ENCODE data around the gene TMED8. TPM values are rescaled to one million over a fixed set of nuclear protein-coding genes. Genes with fewer than 3 reads are reported as not detected.
A peak's percentile ranks its signal among the peaks of the same experiment; 100 is the strongest.

Gene TMED8
- total RNA-seq, 1 experiment from 2014 or later: 14.2 TPM

DNA sequence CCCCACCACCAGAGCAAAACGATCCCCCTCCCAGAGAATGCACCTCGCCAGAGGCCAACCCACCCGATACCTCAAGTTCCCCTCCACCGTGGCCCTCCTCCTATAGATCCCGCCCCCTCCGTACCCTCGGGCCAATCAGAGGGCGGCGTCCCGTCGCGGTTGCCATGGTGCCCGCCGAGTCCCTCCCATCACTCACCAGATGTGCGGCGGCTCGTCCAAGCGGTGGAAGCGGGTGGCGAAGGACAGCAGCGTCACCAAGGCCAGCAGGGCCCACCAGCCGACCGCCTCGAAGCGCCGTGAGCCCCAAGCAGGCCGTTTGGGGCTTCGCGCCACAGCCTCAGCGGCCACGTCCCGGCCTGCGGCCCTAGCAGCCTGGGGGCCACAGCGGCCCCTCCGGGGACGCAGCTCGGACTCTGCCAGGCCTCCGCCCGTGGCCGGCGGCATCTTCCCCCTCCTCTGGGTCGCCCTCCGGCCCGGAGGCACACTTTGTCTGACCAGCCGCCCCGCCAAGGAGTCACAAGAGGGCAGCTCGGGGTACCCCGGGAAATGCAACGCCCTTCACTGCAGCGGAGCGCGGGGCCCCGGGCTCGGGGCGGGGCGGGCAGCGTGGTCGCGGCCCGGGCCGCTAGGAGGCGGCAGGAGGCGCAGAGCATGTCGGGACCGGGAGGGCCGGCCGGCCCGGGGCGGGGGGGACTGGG is 56.5 kb downstream of the TMED8 start, which contains the start of gene POMT2 (continued):
- TF ChIP-seq, protein P1, sequence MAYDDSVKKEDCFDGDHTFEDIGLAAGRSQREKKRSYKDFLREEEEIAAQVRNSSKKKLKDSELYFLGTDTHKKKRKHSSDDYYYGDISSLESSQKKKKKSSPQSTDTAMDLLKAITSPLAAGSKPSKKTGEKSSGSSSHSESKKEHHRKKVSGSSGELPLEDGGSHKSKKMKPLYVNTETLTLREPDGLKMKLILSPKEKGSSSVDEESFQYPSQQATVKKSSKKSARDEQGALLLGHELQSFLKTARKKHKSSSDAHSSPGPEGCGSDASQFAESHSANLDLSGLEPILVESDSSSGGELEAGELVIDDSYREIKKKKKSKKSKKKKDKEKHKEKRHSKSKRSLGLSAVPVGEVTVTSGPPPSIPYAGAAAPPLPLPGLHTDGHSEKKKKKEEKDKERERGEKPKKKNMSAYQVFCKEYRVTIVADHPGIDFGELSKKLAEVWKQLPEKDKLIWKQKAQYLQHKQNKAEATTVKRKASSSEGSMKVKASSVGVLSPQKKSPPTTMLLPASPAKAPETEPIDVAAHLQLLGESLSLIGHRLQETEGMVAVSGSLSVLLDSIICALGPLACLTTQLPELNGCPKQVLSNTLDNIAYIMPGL (CRISPR knock-in tag; IDR thresholded peaks at IDR 0.05): peak; percentile 17; the same call in 1 of the 2 replicates
- TF ChIP-seq, protein P2, sequence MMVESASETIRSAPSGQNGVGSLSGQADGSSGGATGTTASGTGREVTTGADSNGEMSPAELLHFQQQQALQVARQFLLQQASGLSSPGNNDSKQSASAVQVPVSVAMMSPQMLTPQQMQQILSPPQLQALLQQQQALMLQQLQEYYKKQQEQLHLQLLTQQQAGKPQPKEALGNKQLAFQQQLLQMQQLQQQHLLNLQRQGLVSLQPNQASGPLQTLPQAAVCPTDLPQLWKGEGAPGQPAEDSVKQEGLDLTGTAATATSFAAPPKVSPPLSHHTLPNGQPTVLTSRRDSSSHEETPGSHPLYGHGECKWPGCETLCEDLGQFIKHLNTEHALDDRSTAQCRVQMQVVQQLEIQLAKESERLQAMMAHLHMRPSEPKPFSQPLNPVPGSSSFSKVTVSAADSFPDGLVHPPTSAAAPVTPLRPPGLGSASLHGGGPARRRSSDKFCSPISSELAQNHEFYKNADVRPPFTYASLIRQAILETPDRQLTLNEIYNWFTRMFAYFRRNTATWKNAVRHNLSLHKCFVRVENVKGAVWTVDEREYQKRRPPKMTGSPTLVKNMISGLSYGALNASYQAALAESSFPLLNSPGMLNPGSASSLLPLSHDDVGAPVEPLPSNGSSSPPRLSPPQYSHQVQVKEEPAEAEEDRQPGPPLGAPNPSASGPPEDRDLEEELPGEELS (CRISPR knock-in tag; IDR thresholded peaks at IDR 0.05): peak; percentile 64; the same call in 1 of the 2 replicates
- TF ChIP-seq, protein P3, sequence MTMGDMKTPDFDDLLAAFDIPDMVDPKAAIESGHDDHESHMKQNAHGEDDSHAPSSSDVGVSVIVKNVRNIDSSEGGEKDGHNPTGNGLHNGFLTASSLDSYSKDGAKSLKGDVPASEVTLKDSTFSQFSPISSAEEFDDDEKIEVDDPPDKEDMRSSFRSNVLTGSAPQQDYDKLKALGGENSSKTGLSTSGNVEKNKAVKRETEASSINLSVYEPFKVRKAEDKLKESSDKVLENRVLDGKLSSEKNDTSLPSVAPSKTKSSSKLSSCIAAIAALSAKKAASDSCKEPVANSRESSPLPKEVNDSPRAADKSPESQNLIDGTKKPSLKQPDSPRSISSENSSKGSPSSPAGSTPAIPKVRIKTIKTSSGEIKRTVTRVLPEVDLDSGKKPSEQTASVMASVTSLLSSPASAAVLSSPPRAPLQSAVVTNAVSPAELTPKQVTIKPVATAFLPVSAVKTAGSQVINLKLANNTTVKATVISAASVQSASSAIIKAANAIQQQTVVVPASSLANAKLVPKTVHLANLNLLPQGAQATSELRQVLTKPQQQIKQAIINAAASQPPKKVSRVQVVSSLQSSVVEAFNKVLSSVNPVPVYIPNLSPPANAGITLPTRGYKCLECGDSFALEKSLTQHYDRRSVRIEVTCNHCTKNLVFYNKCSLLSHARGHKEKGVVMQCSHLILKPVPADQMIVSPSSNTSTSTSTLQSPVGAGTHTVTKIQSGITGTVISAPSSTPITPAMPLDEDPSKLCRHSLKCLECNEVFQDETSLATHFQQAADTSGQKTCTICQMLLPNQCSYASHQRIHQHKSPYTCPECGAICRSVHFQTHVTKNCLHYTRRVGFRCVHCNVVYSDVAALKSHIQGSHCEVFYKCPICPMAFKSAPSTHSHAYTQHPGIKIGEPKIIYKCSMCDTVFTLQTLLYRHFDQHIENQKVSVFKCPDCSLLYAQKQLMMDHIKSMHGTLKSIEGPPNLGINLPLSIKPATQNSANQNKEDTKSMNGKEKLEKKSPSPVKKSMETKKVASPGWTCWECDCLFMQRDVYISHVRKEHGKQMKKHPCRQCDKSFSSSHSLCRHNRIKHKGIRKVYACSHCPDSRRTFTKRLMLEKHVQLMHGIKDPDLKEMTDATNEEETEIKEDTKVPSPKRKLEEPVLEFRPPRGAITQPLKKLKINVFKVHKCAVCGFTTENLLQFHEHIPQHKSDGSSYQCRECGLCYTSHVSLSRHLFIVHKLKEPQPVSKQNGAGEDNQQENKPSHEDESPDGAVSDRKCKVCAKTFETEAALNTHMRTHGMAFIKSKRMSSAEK (CRISPR knock-in tag; IDR thresholded peaks at IDR 0.05; ENCODE audit: borderline replicate concordance): no peak
- TF ChIP-seq RELA (CRISPR knock-in tag; IDR thresholded peaks at IDR 0.05; ENCODE audit: borderline replicate concordance) (peak; percentile 51; the same call in 1 of the 2 replicates), ZNF671 (CRISPR knock-in tag; IDR thresholded peaks at IDR 0.05) (no peak), NFATC4 (CRISPR knock-in tag; IDR thresholded peaks at IDR 0.05) (no peak), JAZF1 (CRISPR knock-in tag; IDR thresholded peaks at IDR 0.05) (no peak), ESRRA (CRISPR knock-in tag; IDR thresholded peaks at IDR 0.05; ENCODE audit: borderline replicate concordance) (no peak; the same call in 1 of the 2 replicates), NFYB (CRISPR knock-in tag; conservative IDR thresholded peaks at IDR 0.05; ENCODE audit: low read depth) (peak; percentile 77), KAT7 (CRISPR knock-in tag; IDR thresholded peaks at IDR 0.05; ENCODE audit: borderline replicate concordance) (no peak), FOXP1 (CRISPR knock-in tag; IDR thresholded peaks at IDR 0.05; ENCODE audit: borderline replicate concordance) (peak; percentile 44; the same call in 1 of the 2 replicates), NFE2L1 (CRISPR knock-in tag; IDR thresholded peaks at IDR 0.05) (peak; percentile 74; the same call in 1 of the 2 replicates), ETV6 (CRISPR knock-in tag; IDR thresholded peaks at IDR 0.05) (0 out of 2 replicates have a peak, but pooled peaks have one; percentile 21), CREM (CRISPR knock-in tag; IDR thresholded peaks at IDR 0.05) (no peak), ZNF423 (CRISPR knock-in tag; IDR thresholded peaks at IDR 0.05) (no peak)
- TF ChIP-seq, protein P4, sequence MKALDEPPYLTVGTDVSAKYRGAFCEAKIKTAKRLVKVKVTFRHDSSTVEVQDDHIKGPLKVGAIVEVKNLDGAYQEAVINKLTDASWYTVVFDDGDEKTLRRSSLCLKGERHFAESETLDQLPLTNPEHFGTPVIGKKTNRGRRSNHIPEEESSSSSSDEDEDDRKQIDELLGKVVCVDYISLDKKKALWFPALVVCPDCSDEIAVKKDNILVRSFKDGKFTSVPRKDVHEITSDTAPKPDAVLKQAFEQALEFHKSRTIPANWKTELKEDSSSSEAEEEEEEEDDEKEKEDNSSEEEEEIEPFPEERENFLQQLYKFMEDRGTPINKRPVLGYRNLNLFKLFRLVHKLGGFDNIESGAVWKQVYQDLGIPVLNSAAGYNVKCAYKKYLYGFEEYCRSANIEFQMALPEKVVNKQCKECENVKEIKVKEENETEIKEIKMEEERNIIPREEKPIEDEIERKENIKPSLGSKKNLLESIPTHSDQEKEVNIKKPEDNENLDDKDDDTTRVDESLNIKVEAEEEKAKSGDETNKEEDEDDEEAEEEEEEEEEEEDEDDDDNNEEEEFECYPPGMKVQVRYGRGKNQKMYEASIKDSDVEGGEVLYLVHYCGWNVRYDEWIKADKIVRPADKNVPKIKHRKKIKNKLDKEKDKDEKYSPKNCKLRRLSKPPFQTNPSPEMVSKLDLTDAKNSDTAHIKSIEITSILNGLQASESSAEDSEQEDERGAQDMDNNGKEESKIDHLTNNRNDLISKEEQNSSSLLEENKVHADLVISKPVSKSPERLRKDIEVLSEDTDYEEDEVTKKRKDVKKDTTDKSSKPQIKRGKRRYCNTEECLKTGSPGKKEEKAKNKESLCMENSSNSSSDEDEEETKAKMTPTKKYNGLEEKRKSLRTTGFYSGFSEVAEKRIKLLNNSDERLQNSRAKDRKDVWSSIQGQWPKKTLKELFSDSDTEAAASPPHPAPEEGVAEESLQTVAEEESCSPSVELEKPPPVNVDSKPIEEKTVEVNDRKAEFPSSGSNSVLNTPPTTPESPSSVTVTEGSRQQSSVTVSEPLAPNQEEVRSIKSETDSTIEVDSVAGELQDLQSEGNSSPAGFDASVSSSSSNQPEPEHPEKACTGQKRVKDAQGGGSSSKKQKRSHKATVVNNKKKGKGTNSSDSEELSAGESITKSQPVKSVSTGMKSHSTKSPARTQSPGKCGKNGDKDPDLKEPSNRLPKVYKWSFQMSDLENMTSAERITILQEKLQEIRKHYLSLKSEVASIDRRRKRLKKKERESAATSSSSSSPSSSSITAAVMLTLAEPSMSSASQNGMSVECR (CRISPR knock-in tag; IDR thresholded peaks at IDR 0.05; ENCODE audit: borderline replicate concordance): peak; percentile 91; the same call in 1 of the 2 replicates
- TF ChIP-seq, protein P5, sequence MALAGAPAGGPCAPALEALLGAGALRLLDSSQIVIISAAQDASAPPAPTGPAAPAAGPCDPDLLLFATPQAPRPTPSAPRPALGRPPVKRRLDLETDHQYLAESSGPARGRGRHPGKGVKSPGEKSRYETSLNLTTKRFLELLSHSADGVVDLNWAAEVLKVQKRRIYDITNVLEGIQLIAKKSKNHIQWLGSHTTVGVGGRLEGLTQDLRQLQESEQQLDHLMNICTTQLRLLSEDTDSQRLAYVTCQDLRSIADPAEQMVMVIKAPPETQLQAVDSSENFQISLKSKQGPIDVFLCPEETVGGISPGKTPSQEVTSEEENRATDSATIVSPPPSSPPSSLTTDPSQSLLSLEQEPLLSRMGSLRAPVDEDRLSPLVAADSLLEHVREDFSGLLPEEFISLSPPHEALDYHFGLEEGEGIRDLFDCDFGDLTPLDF (CRISPR knock-in tag; IDR thresholded peaks at IDR 0.05): no peak

All from WTC11 (cell line).